TTC549 (cell line): Measurements from ENCODE around the gene OSBPL8.
"Not testable (repeated sequence)": the region's sequence is repeated elsewhere in the genome, so short reads cannot be mapped to it uniquely, and the experiment has no call there.

Experiments
- FAIRE-seq: peaks from 2 replicates; lab custom pipeline; 2012; peaks lifted over from hg19 to GRCh38; lab: Jason Lieb, UNC

Gene OSBPL8

DNA sequence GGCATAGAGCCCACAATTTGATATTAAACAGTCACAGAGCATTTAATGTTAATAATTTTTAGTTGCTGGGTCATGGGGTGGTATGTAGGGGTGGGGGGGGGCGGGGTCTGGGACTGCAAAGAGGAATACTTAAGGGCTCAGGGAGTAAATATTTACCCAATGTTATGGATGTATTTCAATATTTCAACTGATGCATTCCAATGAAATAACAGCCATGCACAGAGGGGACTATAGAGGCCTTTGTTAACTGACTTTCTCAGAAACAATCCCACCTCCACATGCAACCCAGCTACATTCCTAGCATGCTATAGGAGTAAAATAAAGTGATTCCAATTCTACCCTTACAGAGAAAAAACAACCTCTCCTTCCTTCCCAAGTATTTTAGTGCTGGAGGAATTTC is 203.5 kb downstream of the OSBPL8 start:
- FAIRE-seq, result no peak

DNA sequence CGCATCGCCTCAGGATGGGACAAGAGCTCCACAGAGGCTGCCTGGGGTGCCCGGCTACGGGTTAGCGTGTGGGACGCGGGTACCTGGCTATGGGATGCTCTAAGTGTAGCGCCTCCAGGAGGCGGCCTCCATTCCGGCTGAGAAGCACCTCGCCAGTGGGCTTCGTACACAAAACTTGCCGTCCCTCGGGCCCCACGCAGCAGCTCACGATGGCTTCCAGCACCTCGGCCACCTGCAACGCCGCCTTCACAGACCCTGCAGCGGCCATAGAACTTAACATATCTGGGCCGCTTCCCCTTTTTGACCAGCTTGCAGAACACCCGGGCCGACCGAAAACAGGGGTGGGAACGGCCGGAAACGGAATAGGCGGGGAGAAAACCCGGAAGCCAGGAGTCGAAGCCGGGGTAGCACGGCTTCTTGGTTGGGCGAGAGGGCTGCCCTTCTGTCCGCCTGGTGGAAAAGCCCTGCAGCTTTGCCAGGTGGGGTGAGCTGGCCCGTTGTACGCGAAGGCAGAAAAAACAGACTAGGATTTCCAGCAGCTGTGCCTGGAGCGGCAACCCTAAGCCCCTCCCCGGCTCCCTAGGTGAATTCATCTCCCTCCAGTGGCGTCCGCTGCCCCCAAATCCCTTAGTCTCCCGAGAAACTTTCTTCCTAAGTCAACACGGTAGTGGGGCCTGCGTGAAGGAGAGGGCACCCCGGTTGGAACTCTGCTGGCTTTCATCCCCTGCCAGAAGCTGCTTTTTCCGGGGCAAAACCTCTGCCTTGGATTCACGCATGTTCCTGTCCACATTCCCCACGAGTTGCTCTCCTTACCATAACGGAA is 211.3 kb downstream of the OSBPL8 start, which contains the start of gene BBS10:
TSS of gene BBS10 (minus strand) at position 337 of the 823 bp plus-strand sequence. CDS start at position 280, 57 bp downstream.
- FAIRE-seq, result peak; percentile 59

DNA sequence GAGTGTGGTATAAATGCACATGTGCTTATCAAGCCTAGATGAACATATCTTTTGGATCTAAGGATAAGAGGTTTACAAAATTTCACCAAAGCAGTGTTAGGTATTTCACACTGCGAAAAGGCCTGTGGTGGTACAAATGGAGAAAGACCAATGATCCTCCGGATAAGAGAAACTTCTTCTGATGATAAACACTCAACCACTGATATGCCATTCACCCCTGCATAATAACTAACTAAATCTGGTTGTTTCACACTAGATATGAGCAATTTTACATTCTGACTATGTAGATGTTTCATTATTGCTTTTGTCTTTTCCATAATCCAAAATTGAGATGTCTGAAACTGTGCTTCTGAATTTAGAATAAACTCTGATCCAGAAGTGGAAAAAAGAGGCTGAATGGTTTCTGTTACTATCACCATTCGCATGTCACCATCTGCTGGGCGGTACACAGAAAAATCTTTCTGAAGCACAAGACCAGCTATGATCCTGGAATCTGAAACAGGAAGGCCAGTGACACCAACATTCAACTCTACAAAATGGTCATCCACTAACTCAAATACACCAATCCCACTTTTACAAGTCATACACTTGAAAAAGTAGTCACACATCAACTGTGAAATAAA is 212.7 kb downstream of the OSBPL8 start:
- FAIRE-seq, result peak; percentile 81

DNA sequence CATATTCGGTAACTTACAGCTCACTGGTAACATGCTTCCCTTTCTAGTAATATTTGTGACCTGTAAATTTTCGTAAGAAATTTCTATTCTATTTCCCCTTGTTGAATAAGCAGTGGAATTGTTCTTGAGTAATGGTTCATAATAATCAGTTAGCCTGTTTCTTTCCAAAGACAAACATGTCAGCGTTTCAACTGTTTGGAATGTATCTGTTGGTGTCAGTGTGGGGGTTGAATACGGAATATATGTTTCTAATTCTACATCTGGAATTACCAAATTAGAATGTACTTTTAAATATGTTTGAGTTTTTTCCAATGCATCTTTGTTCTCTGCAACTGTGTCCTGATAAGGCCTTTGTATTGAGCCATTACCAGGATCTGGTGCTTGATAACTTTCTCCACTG is 213.3 kb downstream of the OSBPL8 start:
- no peak for FAIRE-seq

DNA sequence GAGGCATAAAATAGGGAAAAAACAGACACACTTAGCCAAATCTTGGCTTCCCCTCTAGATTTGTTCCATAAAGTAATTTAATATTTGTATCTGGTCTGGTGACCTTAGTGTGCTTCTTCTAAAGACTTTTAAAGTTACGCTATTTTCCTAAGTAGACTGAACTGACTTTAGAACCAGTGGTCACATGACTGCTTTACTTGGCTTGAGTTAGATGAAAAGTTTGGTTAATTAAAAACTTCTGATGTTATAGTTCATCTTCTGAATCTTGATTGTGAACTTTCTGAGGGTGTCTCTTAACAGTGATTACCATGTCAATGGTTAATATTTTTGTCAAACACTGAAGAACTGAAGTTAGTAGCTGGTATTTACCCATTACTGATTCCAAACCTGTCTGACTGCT is 214.0 kb downstream of the OSBPL8 start:
- no peak for FAIRE-seq

DNA sequence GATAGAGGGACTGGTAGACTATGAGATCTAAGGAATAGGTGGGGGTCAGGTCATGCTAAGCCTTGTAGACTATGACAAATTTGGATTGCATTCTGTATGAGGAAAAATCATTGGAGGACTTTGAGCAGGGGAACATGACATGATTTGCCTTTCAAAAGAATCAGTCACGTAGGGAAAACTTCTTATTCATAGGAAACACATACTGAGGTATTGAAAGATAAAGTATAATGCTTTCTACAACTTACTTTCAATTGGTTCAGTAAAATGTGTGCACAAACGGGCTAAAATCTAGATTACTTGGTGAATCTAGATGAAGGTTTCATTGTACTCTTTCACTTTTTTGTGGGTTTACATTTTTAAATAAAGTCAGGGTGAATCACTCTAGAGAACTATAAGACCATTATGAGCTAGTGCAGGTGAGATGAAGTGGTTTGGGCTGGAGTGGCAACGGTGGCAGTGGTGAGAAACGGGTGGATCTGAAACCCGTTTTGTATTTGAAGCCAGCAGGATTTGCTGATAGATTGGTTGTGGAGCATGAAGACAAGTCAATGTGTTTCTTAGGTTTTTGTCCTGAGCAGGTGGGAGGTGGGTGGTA is 218.0 kb downstream of the OSBPL8 start:
- no peak for FAIRE-seq

DNA sequence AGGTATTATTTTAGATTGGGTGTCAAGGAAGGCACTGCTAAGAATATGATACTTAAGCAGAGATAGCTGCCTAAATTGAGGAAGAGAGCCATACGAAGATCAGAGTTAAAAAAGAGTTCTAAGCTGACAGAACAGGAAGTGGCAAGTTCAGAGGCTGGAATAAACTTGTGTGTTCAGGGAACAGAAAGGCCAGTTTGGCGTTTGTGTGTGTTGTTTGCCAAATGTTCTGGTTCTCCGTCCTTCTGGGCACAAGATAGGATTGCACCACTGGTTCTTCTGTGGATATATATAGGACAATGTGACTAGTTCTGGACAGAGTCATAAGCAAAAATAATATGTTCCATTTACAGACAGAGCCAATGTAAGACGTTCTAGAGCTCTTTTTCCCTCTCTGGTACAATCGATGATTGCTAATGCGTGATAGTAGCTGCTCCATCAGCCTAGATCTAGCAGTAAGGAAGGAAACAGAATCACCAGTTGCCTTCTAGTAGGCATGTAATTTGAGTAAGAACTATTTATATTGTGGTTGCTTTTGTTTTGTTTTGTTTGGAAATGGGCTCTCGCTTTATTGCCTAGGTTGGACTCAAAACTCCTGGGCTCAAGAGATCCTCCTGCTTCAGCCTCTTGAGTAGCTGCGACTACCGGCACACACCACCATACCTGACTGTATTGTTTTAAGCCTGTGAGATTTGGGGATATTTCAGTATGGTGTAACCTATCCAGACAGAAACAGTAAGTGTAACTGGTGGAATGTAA is 218.7 kb downstream of the OSBPL8 start:
- FAIRE-seq, result no peak

DNA sequence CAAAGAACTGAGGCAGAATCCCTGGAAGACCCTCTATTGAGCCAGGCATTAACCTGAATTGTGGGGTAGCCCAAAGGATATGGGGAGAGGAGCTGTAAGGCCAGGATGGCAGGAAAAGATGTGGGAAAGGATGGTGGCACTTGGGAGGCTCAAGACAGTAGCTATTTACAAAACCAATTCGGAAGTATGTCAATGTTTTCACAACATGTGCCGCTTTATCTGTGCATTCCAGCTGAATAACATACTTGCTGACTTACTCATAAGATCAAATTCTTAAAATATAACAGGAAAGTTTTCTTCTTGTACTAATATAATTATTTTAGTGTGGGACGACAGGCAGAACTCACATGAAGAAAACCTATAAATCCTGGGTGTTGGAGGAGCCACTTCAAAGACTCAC is 222.0 kb downstream of the OSBPL8 start:
- no peak for FAIRE-seq

DNA sequence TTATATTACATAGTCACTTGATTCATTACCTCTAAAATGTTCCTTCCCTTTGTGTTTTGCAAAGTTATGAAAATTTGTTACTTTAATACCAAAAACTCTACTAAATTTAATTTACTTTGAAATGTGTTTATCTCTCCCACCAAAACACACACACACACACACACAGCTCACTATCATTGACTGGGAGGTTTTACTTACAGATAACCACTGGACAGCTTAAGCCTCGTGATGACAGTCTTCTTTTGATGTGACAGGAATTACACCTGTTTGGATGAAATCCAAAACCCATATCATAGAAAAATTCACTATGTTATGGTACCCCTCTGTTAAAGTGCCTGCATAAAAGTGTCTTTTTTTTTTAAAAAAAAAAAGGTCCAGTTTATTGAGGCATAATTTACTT is 227.0 kb downstream of the OSBPL8 start:
- FAIRE-seq, result no peak

DNA sequence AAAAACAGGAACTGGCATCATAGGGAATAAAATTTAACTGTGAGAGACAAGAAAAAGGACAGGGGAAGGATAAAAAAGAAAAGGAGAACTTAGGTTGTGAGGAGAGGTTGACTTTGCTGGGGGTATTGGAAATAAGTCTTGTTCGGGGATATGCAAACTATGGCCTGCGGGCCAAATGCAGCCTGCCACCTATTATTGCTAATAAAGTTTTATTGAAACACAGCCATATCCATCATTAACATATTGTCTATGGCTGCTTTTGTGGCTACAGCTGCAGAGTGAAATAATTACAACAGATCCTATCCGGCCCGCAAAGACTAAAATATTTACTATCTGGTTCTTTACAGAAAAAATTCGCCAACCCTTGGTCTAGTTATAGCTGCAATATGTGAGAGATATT is 230.0 kb downstream of the OSBPL8 start:
- FAIRE-seq, result no peak

DNA sequence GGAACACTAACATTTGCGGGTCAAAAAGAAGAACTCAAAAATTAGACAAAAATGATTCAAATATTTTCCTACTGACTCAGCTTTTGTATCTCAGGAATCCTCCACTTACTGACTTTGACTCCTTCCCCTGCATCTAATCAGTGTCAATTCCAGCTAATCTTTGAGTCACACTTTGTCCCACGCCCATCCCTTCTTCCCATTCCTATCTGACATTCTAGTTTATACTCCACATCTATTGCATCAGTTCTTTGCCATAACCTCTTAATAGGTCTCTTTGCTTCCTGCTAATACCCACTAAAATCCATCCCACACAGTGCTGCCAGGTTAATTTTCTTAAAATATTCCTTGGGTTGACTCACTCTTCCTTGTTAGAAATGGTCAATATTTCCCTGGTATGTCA is 230.4 kb downstream of the OSBPL8 start:
- FAIRE-seq, result no peak

DNA sequence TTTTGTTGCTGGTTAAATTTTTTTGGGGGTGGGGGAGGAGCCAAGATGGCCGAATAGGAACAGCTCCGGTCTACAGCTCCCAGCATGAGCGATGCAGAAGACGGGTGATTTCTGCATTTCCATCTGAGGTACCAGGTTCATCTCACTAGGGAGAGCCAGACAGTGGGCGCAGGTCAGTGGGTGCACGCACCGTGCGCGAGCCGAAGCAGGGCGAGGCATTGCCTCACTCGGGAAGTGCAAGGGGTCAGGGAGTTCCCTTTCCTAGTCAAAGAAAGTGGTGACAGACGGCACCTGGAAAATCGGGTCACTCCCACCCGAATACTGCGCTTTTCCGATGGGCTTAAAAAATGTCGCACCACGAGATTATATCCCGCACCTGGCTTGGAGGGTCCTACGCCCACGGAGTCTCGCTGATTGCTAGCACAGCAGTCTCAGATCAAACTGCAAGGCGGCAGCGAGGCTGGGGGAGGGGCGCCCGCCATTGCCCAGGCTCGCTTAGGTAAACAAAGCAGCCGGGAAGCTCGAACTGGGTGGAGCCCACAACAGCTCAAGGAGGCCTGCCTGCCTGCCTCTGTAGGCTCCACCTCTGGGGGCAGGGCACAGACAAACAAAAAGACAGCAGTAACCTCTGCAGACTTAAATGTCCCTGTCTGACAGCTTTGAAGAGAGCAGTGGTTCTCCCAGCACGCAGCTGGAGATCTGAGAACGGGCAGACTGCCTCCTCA is 239.8 kb downstream of the OSBPL8 start:
- not testable (repeated sequence) for FAIRE-seq

DNA sequence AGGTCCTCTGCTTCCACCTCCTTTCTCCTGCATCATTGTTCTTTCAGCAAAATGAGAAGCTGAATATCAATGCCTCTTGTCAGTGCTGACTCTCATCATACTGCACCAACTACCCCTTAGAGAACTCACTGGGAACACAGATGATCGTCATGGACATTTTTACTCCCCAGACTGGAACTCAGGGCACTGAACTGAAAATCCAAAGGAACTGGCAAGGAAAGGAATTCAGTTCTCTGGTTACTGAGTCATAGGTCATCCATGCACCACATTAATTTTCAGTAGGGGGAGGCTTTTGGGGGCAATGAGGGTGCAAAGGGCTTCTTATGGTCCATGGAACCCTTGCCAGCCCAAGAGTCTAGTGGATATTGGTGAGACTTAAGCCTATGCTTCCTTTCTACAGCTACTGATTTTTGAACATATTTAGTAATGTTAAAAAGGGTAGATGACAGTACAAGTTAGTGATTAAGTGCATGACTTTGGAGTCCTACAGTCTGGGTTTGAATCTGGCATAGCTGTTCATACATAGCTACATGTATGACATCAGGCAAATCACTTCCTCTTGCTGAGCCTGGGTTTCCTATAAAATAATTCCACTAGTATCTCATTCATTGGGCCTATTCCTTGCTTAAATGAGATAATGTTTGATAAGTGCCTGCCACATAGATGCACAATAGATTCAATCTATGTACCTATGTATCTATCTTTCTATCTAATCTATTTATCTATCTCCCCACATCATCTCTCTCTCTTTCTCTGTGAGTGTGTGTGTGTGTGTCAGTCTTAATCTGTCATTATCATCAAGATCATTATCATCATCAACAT is 240.6 kb downstream of the OSBPL8 start:
- FAIRE-seq, result no peak

DNA sequence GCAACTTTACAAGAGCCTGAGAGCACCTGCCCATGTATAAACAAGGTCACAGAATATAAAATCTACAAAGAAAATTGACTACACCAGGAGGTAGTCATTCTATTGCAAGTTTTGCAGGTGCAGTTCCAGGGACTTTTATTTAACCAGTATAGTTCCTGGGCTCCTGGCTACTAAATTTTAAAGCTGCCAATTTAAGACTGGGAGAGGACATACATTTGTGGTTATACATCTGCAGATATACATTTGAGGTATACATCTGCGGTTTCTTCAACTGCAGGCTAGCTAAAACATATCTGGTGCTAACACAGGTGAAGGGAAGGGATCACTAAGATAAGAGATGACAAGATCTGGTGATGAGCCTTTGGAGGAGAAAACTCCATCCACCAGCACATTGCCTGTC is 241.6 kb downstream of the OSBPL8 start:
- FAIRE-seq, result no peak

DNA sequence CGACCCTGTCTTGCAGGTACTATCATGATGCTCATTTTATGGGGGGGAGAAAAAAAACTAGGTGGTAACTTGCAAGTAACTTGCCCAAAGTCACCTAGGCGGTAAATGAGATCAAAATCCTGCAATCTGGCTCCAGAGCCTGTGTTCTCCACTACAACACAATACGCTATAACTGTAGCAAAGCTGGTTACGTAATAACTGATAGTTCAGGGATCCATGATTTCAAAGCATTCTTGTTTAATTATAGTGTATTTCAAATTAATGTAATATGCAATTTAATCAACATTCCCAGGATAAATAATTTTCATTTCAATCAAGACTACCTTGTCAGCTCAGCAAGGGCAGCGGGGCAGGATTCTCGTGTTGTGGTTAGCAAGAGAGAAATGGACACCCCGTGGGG is 243.1 kb downstream of the OSBPL8 start:
- FAIRE-seq, result no peak

DNA sequence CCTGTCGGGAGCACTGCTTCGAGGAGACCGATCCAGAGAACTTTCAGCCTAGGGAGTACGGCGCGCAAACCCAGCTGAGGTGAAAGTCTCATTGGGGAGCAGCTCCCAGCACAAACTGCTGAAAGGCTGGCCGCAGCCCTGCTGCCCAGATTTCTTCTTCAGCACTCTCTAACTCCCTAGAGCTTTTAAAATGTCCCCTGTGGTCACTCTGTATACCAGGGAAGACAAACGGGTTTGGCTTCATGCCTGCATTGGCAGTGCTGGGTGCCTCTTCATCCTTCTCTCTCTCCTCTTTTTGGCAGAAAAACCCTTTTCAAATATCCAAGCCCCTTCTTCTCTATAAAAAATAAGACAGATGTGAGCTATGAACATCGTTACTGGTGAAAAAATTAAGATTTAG is 246.3 kb downstream of the OSBPL8 start:
- no peak for FAIRE-seq

DNA sequence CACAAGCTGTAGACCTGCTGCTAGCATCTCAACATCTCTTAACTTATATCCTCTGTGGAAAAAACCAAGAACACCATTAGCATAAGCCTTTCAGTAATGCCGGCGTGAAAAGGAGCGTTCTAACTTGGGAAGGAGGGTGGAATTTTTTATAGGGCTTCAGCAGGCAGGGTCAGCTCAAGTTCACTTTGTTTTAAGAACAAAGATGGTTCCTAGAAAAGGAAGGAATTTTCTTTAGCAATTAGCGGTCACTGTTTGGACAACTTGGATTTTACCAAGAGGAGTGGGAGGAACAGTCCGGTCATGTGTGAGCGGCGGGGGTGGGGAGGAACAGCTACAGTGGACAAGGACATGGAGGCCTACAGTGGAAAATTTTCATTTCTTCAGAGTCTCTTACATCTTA is 247.3 kb downstream of the OSBPL8 start:
- FAIRE-seq, result no peak

DNA sequence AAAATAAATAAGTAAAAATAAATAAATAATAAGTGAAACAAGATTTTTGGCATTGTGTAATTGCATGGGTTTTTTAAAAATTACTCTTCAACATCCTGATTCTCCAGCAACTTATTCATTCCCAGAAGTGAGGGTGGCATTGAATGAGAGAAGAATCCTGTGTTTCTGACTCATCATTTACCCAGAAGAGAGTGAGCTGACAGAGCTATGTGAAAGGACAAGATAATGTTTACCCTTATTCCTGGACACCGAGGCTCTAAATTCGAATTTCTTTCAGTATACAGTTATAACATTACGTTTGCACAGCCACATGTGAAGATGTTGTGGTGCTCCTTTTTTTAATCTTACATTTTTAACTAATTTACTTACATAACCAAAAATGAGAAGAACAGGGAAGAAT is 247.8 kb downstream of the OSBPL8 start:
- no peak for FAIRE-seq

DNA sequence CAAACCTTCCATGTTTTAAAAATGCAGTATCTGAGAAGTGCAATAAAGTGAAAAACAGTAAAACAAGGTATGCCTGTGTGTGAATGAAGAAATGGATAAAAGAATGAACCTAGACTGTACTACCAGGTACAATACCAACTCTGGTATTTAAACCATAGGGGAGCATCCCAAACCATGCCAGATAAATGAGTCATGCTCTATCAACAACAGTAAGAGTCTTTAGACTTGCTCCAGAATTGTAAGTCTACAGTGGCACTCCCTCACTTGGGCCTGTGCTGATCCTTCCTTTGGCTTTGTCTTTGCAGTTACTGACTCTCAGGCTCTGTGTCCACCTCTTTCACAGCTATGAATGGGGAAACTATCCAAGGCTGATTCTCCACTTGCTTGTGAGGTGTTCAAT is 249.5 kb downstream of the OSBPL8 start:
- FAIRE-seq, result no peak

DNA sequence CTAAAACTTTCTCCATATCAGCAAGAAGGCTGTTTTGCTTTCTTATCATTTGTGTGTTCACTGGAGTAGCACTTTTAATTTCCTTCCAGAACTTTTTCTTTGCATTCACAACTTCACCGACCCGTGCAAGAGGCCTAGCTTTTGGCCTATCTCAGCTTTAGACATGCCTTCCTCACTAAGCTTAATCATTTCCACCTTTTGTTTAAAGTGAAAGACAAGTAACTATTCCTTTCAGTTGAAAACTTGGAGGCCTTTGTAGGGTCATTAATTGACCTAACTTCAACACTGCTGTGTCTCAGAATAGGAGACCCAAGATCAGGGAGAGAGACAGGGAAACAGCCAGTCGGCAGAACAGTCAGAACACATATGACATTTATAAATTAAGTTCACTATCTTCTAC is 250.7 kb downstream of the OSBPL8 start:
- no peak for FAIRE-seq

DNA sequence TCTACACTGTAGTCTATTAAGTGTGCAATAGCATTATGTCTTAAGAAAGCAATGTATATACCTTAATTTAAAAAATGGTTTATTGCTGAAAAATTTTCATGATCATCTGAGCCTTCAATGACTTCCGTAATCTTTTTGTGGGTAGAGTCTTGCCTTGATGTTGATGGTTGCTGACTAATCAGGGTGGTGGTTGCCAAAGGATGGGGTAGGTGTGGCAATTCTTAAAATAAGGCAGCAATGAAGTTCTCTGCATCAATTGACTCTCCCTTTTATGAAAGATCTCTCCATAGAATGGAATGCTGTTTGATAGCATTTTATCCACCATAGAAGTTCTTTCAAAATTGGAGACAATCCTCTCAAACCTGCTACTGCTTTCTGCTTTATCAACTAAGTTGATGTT is 252.5 kb downstream of the OSBPL8 start:
- FAIRE-seq, result no peak
